Right hindlimb (tissue), 1 donor: ENCODE measurements around the gene ST8SIA6.
"Not testable (repeated sequence)": the region's sequence is repeated elsewhere in the genome, so short reads cannot be mapped to it uniquely, and the experiment has no call there.

ENCODE experiments used
- DNase-seq: peaks from one replicate; pipeline ENCODE4 v3.0.0-alpha.2; 2018

Gene ST8SIA6, protein sequence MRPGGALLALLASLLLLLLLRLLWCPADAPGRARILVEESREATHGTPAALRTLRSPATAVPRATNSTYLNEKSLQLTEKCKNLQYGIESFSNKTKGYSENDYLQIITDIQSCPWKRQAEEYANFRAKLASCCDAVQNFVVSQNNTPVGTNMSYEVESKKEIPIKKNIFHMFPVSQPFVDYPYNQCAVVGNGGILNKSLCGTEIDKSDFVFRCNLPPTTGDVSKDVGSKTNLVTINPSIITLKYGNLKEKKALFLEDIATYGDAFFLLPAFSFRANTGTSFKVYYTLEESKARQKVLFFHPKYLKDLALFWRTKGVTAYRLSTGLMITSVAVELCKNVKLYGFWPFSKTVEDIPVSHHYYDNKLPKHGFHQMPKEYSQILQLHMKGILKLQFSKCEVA

GRCh38 chr10:17454161-17455014 lies at the start of gene ST8SIA6:
TSS of gene ST8SIA6 (minus strand) at chr10:17454595. CDS start at chr10:17454255, 340 bp downstream.
- DNase-seq, result peak; percentile 76

DNA sequence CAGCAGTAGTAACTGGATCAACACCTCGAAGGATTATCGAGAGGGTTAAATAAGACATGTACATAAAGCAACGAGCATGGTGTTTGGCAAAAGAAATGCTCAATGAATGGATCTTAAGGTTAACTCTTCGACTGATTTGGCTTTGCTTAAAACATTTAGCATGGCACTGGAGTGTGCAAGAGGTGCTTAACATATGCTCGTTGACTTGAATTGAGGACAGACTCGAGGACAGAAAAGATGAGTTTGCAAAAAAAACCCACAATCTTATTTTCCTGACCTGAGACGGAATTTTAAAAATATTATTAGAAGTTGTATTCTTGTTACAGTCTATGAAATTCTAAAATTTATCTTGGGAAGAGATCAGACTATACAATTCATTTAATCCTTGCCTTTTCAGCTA lies 49.4 kb upstream of the ST8SIA6 start:
- no peak for DNase-seq

GRCh38 chr10:17502814-17503213 lies 48.4 kb upstream of the ST8SIA6 start:
- DNase-seq, result no peak

DNA sequence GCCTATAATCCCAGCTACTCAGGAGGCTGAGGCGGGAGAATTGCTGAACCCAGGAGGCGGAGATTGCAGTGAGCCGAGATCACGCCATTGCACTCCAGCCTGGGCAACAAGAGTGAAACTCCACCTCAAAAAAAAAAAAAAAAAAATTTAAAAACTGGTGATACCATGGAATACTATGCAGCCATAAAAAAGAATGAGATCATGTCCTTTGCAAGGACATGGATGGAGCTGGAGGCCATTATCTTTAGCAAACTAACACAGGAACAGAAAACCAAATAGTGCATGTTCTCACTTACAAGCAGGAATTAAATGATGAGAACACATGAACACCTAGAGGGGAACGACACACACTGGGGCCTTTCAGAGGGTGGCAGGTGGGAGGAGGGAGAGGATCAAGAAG lies 44.6 kb upstream of the ST8SIA6 start:
- DNase-seq, result not testable (repeated sequence)

GRCh38 chr10:17497446-17498030 lies 43.1 kb upstream of the ST8SIA6 start:
- DNase-seq, result no peak

DNA sequence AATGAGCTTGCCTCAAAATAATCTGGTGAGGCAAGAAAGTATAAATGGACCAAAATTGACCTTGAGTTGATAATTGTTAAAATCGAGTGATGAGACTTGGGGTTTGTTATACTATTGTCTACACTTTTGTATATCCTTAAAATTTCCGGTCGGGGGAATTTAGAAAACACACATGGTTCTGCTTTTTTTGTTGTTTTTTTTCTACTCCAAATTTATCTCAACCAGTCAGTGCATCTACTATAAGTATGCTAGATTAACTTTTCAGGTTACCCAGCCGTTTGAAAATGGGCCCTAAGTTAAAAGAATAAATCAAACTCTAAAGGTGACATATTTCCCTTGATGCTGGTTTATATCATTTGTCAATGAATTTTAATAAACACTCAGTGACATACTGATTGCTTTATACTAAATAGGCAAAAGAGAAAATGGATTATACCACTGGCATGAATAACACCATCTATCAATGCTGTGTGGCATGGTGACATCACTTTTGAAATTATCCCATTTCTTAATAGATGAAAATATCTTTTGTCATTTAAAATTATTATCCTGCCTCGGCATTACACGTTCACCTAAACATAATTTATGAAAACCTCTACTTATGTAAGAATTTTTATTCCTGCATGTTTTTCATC lies 40.3 kb upstream of the ST8SIA6 start:
- DNase-seq, result no peak

GRCh38 chr10:17488848-17489247 lies 34.5 kb upstream of the ST8SIA6 start:
- no peak for DNase-seq

DNA sequence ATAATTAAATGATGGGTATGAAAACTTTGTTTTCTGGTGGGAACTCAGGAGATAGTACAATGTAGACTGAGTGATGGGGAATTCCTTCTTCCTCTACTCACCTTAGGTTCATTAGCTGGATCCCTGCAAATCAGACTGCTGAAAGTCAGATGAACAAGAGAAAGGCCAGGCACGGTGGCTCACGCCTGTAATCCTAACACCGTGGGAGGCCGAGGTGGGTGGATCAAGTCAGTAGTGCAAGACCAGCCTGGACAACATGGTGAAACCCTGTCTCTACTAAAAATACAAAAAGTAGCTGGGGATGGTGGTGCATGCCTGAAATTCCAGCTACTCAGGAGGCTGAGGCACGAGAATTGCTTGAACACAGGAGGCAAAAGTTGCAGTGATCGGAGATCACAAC lies 28.7 kb upstream of the ST8SIA6 start:
- DNase-seq, result no peak

DNA sequence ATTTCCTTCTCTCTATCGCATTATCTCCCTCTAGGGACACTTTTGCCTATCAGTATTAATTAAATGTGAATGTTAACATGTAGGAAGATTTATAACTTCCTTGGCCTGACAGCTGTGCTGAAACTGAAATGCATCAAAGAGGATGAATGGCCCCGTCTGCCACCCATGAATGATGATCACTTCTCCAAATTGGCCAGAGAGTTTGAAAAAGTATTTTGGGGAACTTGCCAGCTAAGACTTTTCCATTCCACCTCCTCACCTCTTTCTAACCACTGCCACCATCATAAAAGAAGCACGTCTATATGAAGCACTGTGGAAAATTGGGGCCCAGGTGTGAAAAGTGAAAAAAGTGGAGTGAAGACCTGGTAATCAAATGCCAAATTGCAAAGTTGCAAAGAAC lies 25.4 kb upstream of the ST8SIA6 start:
- DNase-seq, result no peak

DNA sequence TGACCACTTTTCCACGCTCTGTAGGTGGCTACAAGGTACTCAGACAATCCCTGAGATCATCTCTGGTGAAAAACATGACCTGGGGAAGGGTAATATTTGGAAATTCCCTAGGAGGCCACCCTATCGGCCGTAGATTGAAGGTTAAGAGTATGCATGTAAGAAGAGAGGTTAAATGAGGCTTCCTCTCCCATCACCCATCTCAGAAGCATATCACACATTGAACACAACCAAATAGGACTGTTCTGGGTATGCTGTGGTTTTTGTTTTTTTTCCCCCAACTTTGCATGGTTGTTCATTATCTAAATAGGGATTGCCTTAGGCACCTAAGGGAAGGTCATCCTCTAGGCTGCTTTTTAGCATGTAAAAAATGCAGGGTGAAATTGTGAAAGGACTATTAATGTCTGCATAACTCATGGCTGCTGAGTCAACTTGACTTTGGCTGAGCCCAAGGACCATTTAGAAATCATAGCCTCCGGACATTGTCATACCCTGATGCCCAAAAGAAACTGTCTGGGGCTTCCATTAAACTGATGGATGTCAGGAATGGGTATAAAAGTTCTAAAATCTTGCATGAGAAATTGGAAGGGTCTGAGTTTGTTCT lies 24.7 kb upstream of the ST8SIA6 start:
- DNase-seq, result no peak

GRCh38 chr10:17476073-17476472 lies 21.7 kb upstream of the ST8SIA6 start:
- no peak for DNase-seq

DNA sequence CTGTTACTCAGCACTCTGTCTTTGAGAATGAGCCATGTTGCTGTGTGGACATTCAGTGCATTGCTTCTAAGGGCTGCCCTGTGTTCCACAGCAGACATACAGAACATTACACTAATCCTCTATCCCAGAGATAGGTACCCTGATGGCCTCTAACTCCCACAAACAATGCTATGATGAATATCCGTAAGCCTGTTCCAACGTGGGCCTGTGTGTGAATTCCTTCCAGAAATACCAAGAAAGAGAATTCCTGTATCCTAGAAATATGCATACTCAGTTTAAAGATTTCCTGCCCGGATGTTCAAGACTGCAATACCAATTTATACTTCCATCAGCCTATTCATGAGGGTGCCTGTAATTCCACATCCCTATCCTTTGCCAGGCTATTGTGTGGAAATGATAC lies 21.3 kb upstream of the ST8SIA6 start:
- DNase-seq, result no peak

DNA sequence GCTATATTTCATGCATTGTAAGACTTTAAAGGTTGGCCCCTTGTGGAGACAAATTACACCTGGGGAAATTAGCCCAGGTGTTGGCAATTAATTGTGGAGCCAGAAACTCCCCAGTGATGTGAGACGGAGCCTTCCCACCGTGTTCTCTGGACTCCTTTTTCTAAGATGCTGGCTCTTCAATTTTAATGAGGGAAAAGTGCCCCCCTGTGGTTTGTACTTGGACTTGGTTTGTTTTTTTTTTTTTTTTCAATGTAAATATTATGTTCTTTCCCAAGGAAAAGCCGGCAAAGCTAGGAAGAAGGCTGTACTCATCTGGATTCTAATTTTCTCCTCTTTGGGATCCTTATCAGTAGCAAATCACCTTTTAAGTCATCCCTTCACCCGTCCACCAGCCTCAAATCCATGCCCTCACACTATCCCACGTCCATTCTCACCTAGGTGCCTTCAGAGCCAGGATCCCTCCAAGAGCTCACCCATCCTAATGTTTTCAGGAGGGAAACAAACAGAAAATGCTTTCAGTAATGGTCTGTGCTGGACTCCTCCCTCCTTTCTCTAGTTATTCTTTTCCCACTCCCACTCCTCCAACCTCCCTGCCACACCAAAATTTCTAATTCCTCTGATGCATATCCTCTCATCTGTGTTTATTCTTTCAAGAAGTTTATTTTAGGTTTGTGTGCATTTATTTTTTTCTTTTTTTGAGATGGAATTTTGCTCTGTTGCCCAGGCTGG lies 20.4 kb upstream of the ST8SIA6 start:
- DNase-seq, result no peak

DNA sequence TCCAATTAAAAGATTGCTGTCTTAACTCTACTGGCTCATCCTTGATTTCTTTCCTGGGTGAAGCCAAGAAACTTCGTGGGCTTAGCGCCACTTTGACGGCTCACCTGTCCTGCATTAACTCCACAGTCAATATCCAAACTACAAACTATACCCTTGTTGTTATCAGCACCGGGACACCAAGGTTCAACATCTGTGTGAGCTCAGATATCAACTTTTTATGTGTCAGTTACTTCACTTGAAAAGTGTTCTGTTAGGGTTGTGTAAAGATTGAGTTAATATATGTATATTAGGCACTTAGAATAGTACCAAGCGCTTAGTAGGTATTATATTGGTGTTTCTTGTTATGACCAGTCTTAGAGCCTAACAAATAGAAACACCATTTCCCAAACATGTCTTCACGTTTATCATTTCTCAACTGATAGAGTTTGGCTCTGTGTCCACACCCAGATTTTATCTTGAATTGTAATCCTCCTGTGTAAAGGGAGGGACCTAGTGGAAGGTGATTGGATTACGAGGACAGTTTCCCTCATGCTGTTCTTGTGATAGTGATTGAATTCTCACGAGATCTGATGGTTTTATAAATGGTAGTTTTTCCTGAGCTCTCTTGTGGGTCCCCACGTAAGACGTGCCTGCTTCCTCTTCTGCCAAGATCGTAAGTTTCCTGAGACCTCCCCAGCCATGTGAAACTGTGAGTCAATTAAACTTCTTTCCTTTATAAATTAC lies 19.0 kb upstream of the ST8SIA6 start:
- DNase-seq, result no peak

- DNase-seq, result no peak
Observed at GRCh38 chr10:17472481-17473227, 18.3 kb upstream of the ST8SIA6 start.

- no peak for DNase-seq
Observed at GRCh38 chr10:17470246-17470645, 15.9 kb upstream of the ST8SIA6 start.

DNA sequence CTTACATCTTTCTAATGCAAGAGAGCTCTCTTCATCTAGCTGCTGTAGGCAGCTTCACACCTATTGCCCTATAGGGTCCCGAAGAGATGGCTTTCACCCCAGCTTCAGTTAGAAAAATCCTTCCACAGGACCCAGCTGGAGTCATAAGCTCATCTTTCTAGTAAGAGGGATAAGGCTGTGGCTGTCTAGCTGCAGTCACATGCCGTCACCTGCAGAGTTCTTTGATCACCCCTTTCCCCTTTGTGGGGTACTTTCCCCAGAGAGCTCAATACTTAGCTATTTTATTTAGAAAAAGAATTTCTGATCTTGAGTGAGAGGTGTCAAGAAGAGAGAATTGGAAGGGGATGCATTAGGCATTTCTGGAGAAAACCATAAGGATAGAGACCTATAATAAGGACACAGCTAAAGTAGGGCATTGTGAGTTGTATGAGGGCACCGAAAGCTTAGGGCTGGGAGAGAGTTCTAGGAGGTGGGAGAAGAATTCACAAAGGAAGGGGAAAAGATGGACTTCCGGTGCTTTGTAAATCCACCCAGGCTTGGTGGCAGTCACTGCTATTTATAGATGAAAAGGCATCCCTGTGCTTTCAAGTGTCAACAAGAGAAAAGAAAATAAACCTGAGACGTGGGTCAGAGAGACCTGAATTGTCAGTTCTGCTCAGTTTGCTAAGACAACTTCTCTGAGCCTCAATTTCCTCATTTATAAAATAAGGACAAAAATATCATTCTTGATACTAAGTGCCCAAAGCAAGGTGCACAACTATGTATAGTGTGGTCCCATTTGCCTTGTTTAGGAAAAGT lies 11.1 kb upstream of the ST8SIA6 start:
- no peak for DNase-seq

DNA sequence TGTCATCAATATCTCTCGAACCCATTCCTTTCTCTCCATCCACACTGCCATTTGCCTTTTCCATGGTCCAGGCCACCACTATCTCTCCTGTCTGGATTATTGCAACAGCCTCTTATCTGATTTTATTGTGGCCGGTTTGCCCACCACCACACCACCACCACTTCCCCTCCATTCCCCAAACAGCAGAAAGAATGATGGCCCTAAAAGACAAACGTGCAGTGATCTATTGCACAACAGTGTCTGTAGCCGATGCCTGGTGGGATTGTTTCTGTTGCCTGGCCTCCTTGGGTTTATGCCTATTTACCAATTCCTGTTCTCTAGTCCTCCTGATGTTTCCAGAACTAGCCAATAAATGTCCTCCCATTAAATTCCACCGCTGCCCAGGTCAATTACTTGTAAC lies 10.2 kb upstream of the ST8SIA6 start:
- DNase-seq, result no peak

DNA sequence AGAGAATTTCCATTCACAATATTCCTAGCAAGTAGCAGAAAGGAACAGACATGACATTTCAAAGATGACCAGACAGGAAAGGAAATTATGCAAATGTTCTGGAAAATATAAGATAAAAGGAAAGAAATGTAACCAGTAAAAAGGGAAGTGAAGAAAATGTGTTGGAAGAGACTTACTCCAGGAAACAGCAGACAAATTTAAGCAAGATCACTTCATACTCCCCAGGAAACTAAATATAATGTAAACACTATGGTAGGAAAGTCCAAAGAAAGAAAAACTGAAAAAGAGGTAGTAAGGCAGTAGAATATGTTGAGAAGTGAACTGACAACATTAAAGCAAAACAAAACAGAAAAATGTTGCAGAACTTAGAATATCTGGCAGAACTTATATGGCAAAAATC lies 6.4 kb upstream of the ST8SIA6 start:
- DNase-seq, result no peak

GRCh38 chr10:17457083-17457482 lies 2.7 kb upstream of the ST8SIA6 start:
- DNase-seq, result no peak
